Measurements from ENCODE around the gene MYO3B. TPM values are rescaled to one million over a fixed set of nuclear protein-coding genes. Genes with fewer than 3 reads are reported as not detected.

MYO3B gene
- total RNA-seq, 4 donors from 2014 or later, result 0.48 TPM; not detected in 3

- in situ Hi-C loops (cut with MboI; ENCODE audit: low pct_ligation_motif_present in 1 of 4, low pct_unique_long_range_greater_than_20kb in 1 of 4, low sequenced_read_pairs in 3 of 4) (no loop called here), intact Hi-C loops (cut with DNase I; ENCODE audit: low total_unique reads) (no loop called here)
- no peak for DNase-seq
- 86 to 88% methylated on average over 1 of the region's 1 CpG for WGBS, 2 donors (ENCODE audit: low coverage in 1 of 2)
- H3K27ac ChIP-seq, result no peak overlapping the region
- H3K27me3 ChIP-seq, result no peaks in the 10 kb centered on the region
- no peaks in the 10 kb centered on the region for H3K4me1 ChIP-seq
- no peaks in the 10 kb centered on the region for H3K9me3 ChIP-seq
- TF ChIP-seq CTCF (IDR thresholded peaks at IDR 0.05), result no peak
- no peak for TF ChIP-seq POLR2AphosphoS5 (IDR thresholded peaks at IDR 0.05)
- no peak for TF ChIP-seq POLR2A (IDR thresholded peaks at IDR 0.05)
- TF ChIP-seq EP300 (IDR thresholded peaks at IDR 0.05; ENCODE audit: low read depth), result no peak
- H3K4me3 ChIP-seq, result no peak overlapping the region
- no peaks in the 10 kb centered on the region for H3K36me3 ChIP-seq
Observed at GRCh38 chr2:170201275-170201674, 23.3 kb downstream of the MYO3B start.

GRCh38 chr2:170201734-170202393 is 23.9 kb downstream of the MYO3B start:
- in situ Hi-C loops (cut with MboI; ENCODE audit: low pct_ligation_motif_present in 1 of 4, low pct_unique_long_range_greater_than_20kb in 1 of 4, low sequenced_read_pairs in 3 of 4), result no loop called here
- H3K36me3 ChIP-seq, result no peaks in the 10 kb centered on the region

GRCh38 chr2:170202437-170202836 is 24.5 kb downstream of the MYO3B start:
- Histone ChIP-seq H3K36me3 (no peaks in the 10 kb centered on the region), H3K4me1 (no peaks in the 10 kb centered on the region), H3K27ac (no peak overlapping the region), H3K27me3 (no peaks in the 10 kb centered on the region), H3K9me3 (no peaks in the 10 kb centered on the region), H3K4me3 (no peak overlapping the region)
- WGBS, 2 donors (ENCODE audit: low coverage in 1 of 2), result 72% methylated on average over 1 of the region's 1 CpG; no CpG with 5 or more reads in 1 of the 2 donors
- TF ChIP-seq POLR2AphosphoS5 (IDR thresholded peaks at IDR 0.05) (no peak), POLR2A (IDR thresholded peaks at IDR 0.05) (no peak), CTCF (IDR thresholded peaks at IDR 0.05) (no peak), EP300 (IDR thresholded peaks at IDR 0.05; ENCODE audit: low read depth) (no peak)
- intact Hi-C loops (cut with DNase I; ENCODE audit: low total_unique reads) (no loop called here), in situ Hi-C loops (cut with MboI; ENCODE audit: low pct_ligation_motif_present in 1 of 4, low pct_unique_long_range_greater_than_20kb in 1 of 4, low sequenced_read_pairs in 3 of 4) (no loop called here)
- no peak for DNase-seq

More at GRCh38 chr2:170201734-170202393, 23.9 kb downstream of the MYO3B start:
- Histone ChIP-seq H3K27me3 (no peaks in the 10 kb centered on the region), H3K27ac (no peak overlapping the region), H3K9me3 (no peaks in the 10 kb centered on the region), H3K4me1 (no peaks in the 10 kb centered on the region), H3K4me3 (no peak overlapping the region)
- DNase-seq, result no peak
- 56 to 66% methylated on average over 3 of the region's 3 CpGs for WGBS, 2 donors (ENCODE audit: low coverage in 1 of 2)
- intact Hi-C loops (cut with DNase I; ENCODE audit: low total_unique reads), result no loop called here
- TF ChIP-seq POLR2AphosphoS5 (IDR thresholded peaks at IDR 0.05) (no peak), POLR2A (IDR thresholded peaks at IDR 0.05) (no peak), EP300 (IDR thresholded peaks at IDR 0.05; ENCODE audit: low read depth) (no peak), CTCF (IDR thresholded peaks at IDR 0.05) (no peak)

GRCh38 chr2:170204298-170204951 is 26.5 kb downstream of the MYO3B start:
- Histone ChIP-seq H3K27ac (no peak overlapping the region), H3K36me3 (no peaks in the 10 kb centered on the region), H3K4me3 (no peak overlapping the region), H3K4me1 (no peaks in the 10 kb centered on the region), H3K27me3 (no peaks in the 10 kb centered on the region), H3K9me3 (no peaks in the 10 kb centered on the region)
- in situ Hi-C loops (cut with MboI; ENCODE audit: low pct_ligation_motif_present in 1 of 4, low pct_unique_long_range_greater_than_20kb in 1 of 4, low sequenced_read_pairs in 3 of 4), result no loop called here
- 77 to 78% methylated on average over 4 of the region's 4 CpGs for WGBS, 2 donors (ENCODE audit: low coverage in 1 of 2)
- no peak for DNase-seq
- intact Hi-C loops (cut with DNase I; ENCODE audit: low total_unique reads), result no loop called here
- no peak for TF ChIP-seq EP300 (IDR thresholded peaks at IDR 0.05; ENCODE audit: low read depth)
